Measurements from ENCODE around the gene SALL1.

SALL1 gene

DNA sequence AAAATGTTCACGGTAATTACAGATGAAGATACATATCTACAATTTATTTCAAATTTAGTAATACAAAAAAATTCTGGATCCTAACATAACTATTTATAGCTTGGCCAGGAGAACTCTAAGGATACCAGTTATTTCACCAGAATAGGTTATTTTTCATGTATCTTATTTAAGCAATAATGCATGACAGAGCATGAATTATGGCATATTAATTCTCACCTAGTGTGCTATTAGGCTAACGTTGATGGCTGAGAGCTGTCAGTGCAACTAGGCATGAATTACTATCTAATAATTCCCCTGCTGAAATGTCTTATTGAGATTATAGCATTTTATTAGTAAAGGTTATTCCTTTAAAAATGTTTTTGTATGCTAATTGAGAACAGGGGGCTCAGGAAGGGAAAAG is 44.5 kb downstream of the SALL1 start:
- H3K4me2 ChIP-seq (ENCODE audit: low read length) = no peak overlapping the region
- no peak overlapping the region for H3K27ac ChIP-seq (ENCODE audit: low read length)
- H3K4me3 ChIP-seq (ENCODE audit: low read length) = no peak overlapping the region
- no peak for TF ChIP-seq CTCF (IDR thresholded peaks at IDR 0.05; ENCODE audit: low read depth, low read length)
- TF ChIP-seq EZH2phosphoT487 (IDR thresholded peaks at IDR 0.05; ENCODE audit: low read depth) = no peak
- no peaks in the 10 kb centered on the region for H4K20me1 ChIP-seq (ENCODE audit: insufficient read depth, low read length)
- no peak overlapping the region for H3K9ac ChIP-seq (ENCODE audit: low read length)
- H3K9me3 ChIP-seq (ENCODE audit: insufficient read depth, low read length) = no peaks in the 10 kb centered on the region
- H2AFZ ChIP-seq (ENCODE audit: low read depth, low read length) = no peak overlapping the region
- H3K27me3 ChIP-seq (ENCODE audit: low read depth, low read length) = 0 out of 2 replicates have a peak, but pooled peaks cover 4% of the 10 kb centered on the region
- no peaks in the 10 kb centered on the region for H3K36me3 ChIP-seq (replicated peaks; ENCODE audit: low read depth, low read length)
- H3K79me2 ChIP-seq (ENCODE audit: low read length) = no peaks in the 10 kb centered on the region
- no peaks in the 10 kb centered on the region for H3K4me1 ChIP-seq (ENCODE audit: low read length)

- TF ChIP-seq CTCF (IDR thresholded peaks at IDR 0.05; ENCODE audit: low read depth, low read length) = no peak
- no peak for TF ChIP-seq EZH2phosphoT487 (IDR thresholded peaks at IDR 0.05; ENCODE audit: low read depth)
- Histone ChIP-seq H2AFZ (ENCODE audit: low read depth, low read length) (no peak overlapping the region), H4K20me1 (ENCODE audit: insufficient read depth, low read length) (no peaks in the 10 kb centered on the region)
Measured at GRCh38 chr16:51103590-51103989, 47.5 kb downstream of the SALL1 start.

DNA sequence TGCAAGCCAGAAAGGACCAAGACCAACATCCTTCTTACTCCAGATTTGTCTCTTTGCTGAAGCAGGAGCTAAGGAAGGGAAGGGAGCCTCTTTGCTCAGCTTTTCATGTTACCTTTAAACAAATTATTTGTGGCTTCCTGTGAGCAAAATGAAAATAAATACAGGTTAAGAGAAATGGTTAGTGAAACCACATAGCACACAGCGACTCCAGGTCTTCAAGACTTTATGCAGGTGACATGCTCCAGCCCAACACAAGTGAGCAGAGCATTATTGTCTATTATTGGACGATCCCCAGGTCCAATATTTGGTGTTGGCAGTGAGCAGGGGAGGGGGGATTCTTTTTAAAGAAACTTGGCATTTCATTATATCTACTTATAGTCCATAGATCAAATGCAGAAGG is 53.3 kb downstream of the SALL1 start:
- Histone ChIP-seq H3K4me2 (ENCODE audit: low read length) (no peak overlapping the region), H3K27me3 (ENCODE audit: low read depth, low read length) (no peaks in the 10 kb centered on the region), H3K9me3 (ENCODE audit: insufficient read depth, low read length) (no peaks in the 10 kb centered on the region), H3K4me3 (ENCODE audit: low read length) (no peak overlapping the region), H3K36me3 (replicated peaks; ENCODE audit: low read depth, low read length) (no peaks in the 10 kb centered on the region), H3K4me1 (ENCODE audit: low read length) (no peaks in the 10 kb centered on the region), H2AFZ (ENCODE audit: low read depth, low read length) (no peak overlapping the region), H3K9ac (ENCODE audit: low read length) (no peak overlapping the region), H3K27ac (ENCODE audit: low read length) (no peak overlapping the region), H4K20me1 (ENCODE audit: insufficient read depth, low read length) (no peaks in the 10 kb centered on the region), H3K79me2 (ENCODE audit: low read length) (no peaks in the 10 kb centered on the region)
- no peak for TF ChIP-seq EZH2phosphoT487 (IDR thresholded peaks at IDR 0.05; ENCODE audit: low read depth)
- no peak for TF ChIP-seq CTCF (IDR thresholded peaks at IDR 0.05; ENCODE audit: low read depth, low read length)

More at GRCh38 chr16:51103590-51103989, 47.5 kb downstream of the SALL1 start:
- H3K36me3 ChIP-seq (replicated peaks; ENCODE audit: low read depth, low read length) = no peaks in the 10 kb centered on the region
- no peak overlapping the region for H3K4me2 ChIP-seq (ENCODE audit: low read length)
- no peaks in the 10 kb centered on the region for H3K4me1 ChIP-seq (ENCODE audit: low read length)
- H3K79me2 ChIP-seq (ENCODE audit: low read length) = no peaks in the 10 kb centered on the region
- H3K9ac ChIP-seq (ENCODE audit: low read length) = no peak overlapping the region
- H3K27ac ChIP-seq (ENCODE audit: low read length) = no peak overlapping the region
- no peaks in the 10 kb centered on the region for H3K27me3 ChIP-seq (ENCODE audit: low read depth, low read length)
- H3K9me3 ChIP-seq (ENCODE audit: insufficient read depth, low read length) = no peaks in the 10 kb centered on the region
- no peak overlapping the region for H3K4me3 ChIP-seq (ENCODE audit: low read length)

DNA sequence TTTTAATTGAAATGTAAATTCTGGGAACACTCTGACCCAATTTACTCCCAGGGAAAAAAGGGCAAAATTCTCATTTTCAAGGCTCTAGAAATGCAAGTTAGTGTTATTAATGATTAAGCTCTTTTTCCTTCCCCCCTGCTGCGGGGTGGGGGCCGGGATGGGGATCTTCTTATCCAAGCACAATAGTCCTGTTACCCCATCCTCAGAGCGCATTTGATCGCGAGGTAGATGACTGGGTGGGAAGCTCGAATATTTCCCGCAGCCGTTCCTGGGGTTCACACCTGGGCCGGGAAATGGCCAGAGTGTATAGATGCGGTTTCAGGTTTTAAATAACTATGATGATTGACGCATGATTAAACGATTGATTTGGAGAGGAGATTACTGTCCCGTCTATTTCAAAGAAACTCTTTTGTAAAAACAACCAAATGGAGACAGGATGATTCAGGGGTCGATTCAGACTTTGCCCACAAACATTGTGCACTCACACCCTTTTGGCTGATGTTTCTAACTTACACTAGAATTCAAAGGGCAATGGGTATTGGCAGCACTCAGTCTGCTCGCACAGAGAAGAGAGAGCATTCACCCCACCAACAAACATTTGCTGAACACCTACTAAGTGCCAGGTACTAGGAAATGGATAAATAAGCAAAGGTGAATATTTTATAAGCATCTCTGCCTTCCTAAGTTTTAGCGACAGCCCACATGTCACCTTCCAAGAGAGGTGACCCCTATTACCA is 55.0 kb downstream of the SALL1 start:
- no peaks in the 10 kb centered on the region for H3K36me3 ChIP-seq (replicated peaks; ENCODE audit: low read depth, low read length)
- H4K20me1 ChIP-seq (ENCODE audit: insufficient read depth, low read length) = no peaks in the 10 kb centered on the region
- H3K4me2 ChIP-seq (ENCODE audit: low read length) = no peak overlapping the region
- H3K9ac ChIP-seq (ENCODE audit: low read length) = no peak overlapping the region
- H2AFZ ChIP-seq (ENCODE audit: low read depth, low read length) = no peak overlapping the region
- no peak for TF ChIP-seq EZH2phosphoT487 (IDR thresholded peaks at IDR 0.05; ENCODE audit: low read depth)
- no peak for TF ChIP-seq CTCF (IDR thresholded peaks at IDR 0.05; ENCODE audit: low read depth, low read length)
- no peak overlapping the region for H3K27ac ChIP-seq (ENCODE audit: low read length)
- no peak overlapping the region for H3K4me3 ChIP-seq (ENCODE audit: low read length)
- H3K9me3 ChIP-seq (ENCODE audit: insufficient read depth, low read length) = no peaks in the 10 kb centered on the region
- no peaks in the 10 kb centered on the region for H3K27me3 ChIP-seq (ENCODE audit: low read depth, low read length)
- no peaks in the 10 kb centered on the region for H3K4me1 ChIP-seq (ENCODE audit: low read length)
- H3K79me2 ChIP-seq (ENCODE audit: low read length) = no peaks in the 10 kb centered on the region

Measured in OCI-LY3 (cell line).